DND-41 (cell line): ENCODE data around the gene TMEM209.
"Not testable (repeated sequence)": the region's sequence is repeated elsewhere in the genome, so short reads cannot be mapped to it uniquely, and the experiment has no call there.

Experiments
- ATAC-seq: fragments of 200-7000 bp; cut with Tn5 transposase; 3 replicates; pipeline ENCODE4 v1.9.1; 2021; ENCODE audit warnings: low read depth; ENCODE audit not compliant: insufficient read depth
- DNase-seq: peaks from one replicate; pipeline ENCODE4 v3.0.0-alpha.2; 2020
- H2AFZ ChIP-seq: 2 replicates; pipeline ENCODE4 v1.6.0; 2012; ENCODE audit warnings: low read depth, low read length
- H3K27ac ChIP-seq: 2 replicates; pipeline ENCODE4 v1.5.1; 2012; ENCODE audit warnings: low read length, inconsistent platforms
- H3K27me3 ChIP-seq: fragments of 200-600 bp; sonication (generic); 2 replicates; pipeline ENCODE4 v1.6.0; 2012; ENCODE audit warnings: low read length, mild to moderate bottlenecking, inconsistent platforms; ENCODE audit not compliant: insufficient read depth, poor library complexity
- H3K36me3 ChIP-seq: 2 replicates; pipeline ENCODE4 v1.5.1; 2012; ENCODE audit warnings: low read length, inconsistent platforms; ENCODE audit not compliant: insufficient read depth
- H3K4me1 ChIP-seq: 2 replicates; pipeline ENCODE4 v1.5.1; 2012; ENCODE audit warnings: mild to moderate bottlenecking, low read length; ENCODE audit not compliant: insufficient read depth
- H3K4me2 ChIP-seq: 2 replicates; pipeline ENCODE4 v1.6.0; 2012; ENCODE audit warnings: mild to moderate bottlenecking, moderate library complexity, low read length, inconsistent platforms; ENCODE audit not compliant: insufficient read depth
- H3K4me3 ChIP-seq, 2 experiments: fragments of 200-600 bp in 1 of 2; shearing (Covaris generic) in 1 of 2; 2 replicates each; pipeline ENCODE4 v1.5.1; 2012 to 2016; ENCODE audit warnings: inconsistent platforms in 2 of 2, low read length in 2 of 2, mild to moderate bottlenecking in 2 of 2, low read depth in 1 of 2, moderate library complexity in 1 of 2
- H3K79me2 ChIP-seq: 2 replicates; pipeline ENCODE4 v1.6.0; 2012; ENCODE audit warnings: low read length, inconsistent platforms; ENCODE audit not compliant: insufficient read depth
- H3K9ac ChIP-seq: 2 replicates; pipeline ENCODE4 v1.6.0; 2012; ENCODE audit warnings: low read depth, mild to moderate bottlenecking, inconsistent platforms, low read length, moderate library complexity
- H3K9me3 ChIP-seq: 2 replicates; pipeline ENCODE4 v1.5.1; 2012; ENCODE audit warnings: low read length, moderate library complexity, mild to moderate bottlenecking, inconsistent platforms; ENCODE audit not compliant: insufficient read depth, severe bottlenecking
- H4K20me1 ChIP-seq: 2 replicates; pipeline ENCODE4 v1.6.0; 2012; ENCODE audit warnings: low read length; ENCODE audit not compliant: insufficient read depth
- CTCF ChIP-seq: IDR thresholded peaks from 2 replicates; pipeline ENCODE4 v1.5.1; 2012; ENCODE audit warnings: borderline replicate concordance, low read length, moderate library complexity, mild to moderate bottlenecking; ENCODE audit not compliant: poor library complexity, severe bottlenecking; ENCODE audit errors: extremely low read depth
- EZH2 ChIP-seq: IDR thresholded peaks from 3 replicates; pipeline ENCODE4 v1.6.1; 2012; ENCODE audit warnings: borderline replicate concordance, low read depth, mild to moderate bottlenecking, moderate library complexity, low read length, inconsistent platforms; ENCODE audit not compliant: severe bottlenecking

Gene TMEM209

DNA sequence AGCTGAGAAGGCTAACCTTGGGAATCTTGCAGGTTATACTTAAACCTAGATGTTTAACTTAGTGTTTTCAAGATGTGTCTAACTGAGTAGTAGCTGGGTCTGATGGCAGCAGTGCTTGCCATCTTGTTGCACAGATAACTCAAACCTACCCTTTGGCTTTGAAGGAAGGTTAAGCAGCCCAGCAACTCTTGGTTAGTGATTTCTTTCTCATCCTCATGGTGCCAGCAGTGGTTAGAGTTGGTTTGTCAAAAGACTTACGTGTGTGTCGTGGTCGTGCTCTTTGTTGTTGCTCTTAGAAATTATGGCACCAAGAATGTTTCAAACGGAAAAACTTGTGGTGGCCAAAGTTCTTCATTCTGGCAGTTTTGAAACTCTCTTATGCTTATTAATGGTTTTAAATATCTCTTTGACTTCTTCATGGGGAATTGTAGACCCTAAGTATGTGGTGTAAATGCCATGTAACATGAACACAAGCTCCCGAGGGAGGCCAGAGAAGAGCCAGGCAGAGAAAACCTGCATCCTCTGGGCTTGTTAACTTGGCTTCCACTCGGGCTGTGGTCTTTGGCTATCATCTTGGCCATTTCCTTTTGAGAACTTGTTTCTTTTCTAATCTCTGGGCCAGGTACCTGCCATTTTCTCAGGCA lies 73.9 kb downstream of the TMEM209 start:
- no peaks in the 10 kb centered on the region for H4K20me1 ChIP-seq
- H3K27me3 ChIP-seq, result no peaks in the 10 kb centered on the region
- ATAC-seq (no peak), DNase-seq (no peak)
- no peaks in the 10 kb centered on the region for H3K4me1 ChIP-seq
- no peak overlapping the region for H3K27ac ChIP-seq
- H2AFZ ChIP-seq, result no peak overlapping the region
- no peaks in the 10 kb centered on the region for H3K9me3 ChIP-seq
- H3K4me2 ChIP-seq, result no peak overlapping the region
- H3K79me2 ChIP-seq, result no peaks in the 10 kb centered on the region
- no peak overlapping the region for H3K4me3 ChIP-seq
- H3K9ac ChIP-seq, result no peak overlapping the region
- H3K36me3 ChIP-seq, result peaks cover 72% of the 10 kb centered on the region
- no peak for TF ChIP-seq CTCF
- no peak for TF ChIP-seq EZH2

GRCh38 chr7:130129011-130129411 lies 76.2 kb downstream of the TMEM209 start:
- H3K4me3 ChIP-seq, result no peak overlapping the region
- peaks cover 75% of the 10 kb centered on the region for H3K36me3 ChIP-seq
- TF ChIP-seq CTCF (no peak), EZH2 (no peak)
- no peaks in the 10 kb centered on the region for H3K9me3 ChIP-seq
- no peak overlapping the region for H2AFZ ChIP-seq
- no peak overlapping the region for H3K9ac ChIP-seq
- DNase-seq, result no peak
- no peaks in the 10 kb centered on the region for H3K27me3 ChIP-seq
- no peak for ATAC-seq
- H3K4me1 ChIP-seq, result no peaks in the 10 kb centered on the region
- no peaks in the 10 kb centered on the region for H4K20me1 ChIP-seq
- no peak overlapping the region for H3K27ac ChIP-seq
- no peak overlapping the region for H3K4me2 ChIP-seq
- no peaks in the 10 kb centered on the region for H3K79me2 ChIP-seq

DNA sequence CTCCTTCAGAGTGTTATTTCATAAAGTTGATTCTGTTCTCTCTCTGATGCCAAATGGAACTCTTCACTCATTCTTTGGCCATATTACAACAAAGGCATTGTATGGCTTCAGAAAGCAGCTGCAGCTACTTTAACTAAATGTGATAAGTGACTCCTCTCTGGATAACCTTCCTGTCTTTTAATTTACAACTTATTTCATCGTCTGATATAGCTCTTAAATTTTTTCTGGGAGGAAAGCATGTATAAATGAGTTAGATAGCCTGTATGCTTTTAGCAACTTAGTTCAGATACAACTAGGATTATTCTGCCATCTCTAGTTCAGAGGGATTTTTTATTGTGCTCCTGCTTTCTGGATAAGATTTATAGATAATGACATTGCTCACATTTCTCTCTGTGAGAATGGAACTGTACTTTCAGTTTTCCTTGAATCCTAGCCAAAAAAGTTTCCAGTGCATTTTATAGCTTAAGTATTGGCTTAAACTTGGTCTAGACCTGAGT lies 77.3 kb downstream of the TMEM209 start:
- no peaks in the 10 kb centered on the region for H3K9me3 ChIP-seq
- H2AFZ ChIP-seq, result no peak overlapping the region
- H3K4me2 ChIP-seq, result no peak overlapping the region
- no peaks in the 10 kb centered on the region for H3K4me1 ChIP-seq
- H3K9ac ChIP-seq, result no peak overlapping the region
- H3K4me3 ChIP-seq, result no peak overlapping the region
- no peak for TF ChIP-seq EZH2
- TF ChIP-seq CTCF, result no peak
- no peaks in the 10 kb centered on the region for H3K79me2 ChIP-seq
- DNase-seq (no peak), ATAC-seq (no peak)
- no peak overlapping the region for H3K27ac ChIP-seq
- peaks cover 75% of the 10 kb centered on the region for H3K36me3 ChIP-seq
- H4K20me1 ChIP-seq, result no peaks in the 10 kb centered on the region
- no peaks in the 10 kb centered on the region for H3K27me3 ChIP-seq

DNA sequence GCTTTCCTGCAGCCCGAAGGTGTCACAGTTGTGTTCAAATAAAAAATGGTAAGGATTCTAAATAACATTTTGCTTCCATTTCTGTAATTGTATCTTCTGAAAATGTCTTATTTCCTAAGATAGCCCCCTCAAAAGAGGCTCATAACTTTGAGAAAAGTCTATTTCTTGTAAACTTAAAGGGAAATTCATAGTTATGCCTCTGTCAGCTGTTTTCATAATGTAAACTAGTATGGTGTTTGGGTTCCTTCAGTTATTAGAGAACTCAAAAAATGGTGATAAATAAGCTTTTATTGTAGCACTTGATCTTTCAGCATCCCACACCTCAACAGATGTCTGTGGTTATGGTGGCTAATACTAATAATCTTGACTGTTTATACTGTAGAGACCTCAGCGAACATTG lies 77.8 kb downstream of the TMEM209 start:
- H4K20me1 ChIP-seq, result no peaks in the 10 kb centered on the region
- H3K4me1 ChIP-seq, result no peaks in the 10 kb centered on the region
- no peaks in the 10 kb centered on the region for H3K9me3 ChIP-seq
- TF ChIP-seq EZH2, result no peak
- no peak for TF ChIP-seq CTCF
- H3K36me3 ChIP-seq, result peaks cover 75% of the 10 kb centered on the region
- H3K27ac ChIP-seq, result no peak overlapping the region
- no peak for DNase-seq
- no peak overlapping the region for H3K4me2 ChIP-seq
- H3K27me3 ChIP-seq, result no peaks in the 10 kb centered on the region
- no peak for ATAC-seq
- no peak overlapping the region for H3K9ac ChIP-seq
- H3K79me2 ChIP-seq, result no peaks in the 10 kb centered on the region
- no peak overlapping the region for H2AFZ ChIP-seq
- H3K4me3 ChIP-seq, result no peak overlapping the region

- not testable (repeated sequence) for H3K4me3 ChIP-seq, H3K79me2 ChIP-seq, H3K9ac ChIP-seq, H2AFZ ChIP-seq, H3K27ac ChIP-seq, H3K4me1 ChIP-seq, H3K4me2 ChIP-seq, ATAC-seq, H4K20me1 ChIP-seq, DNase-seq, H3K27me3 ChIP-seq, H3K9me3 ChIP-seq
- peaks cover 79% of the 10 kb centered on the region for H3K36me3 ChIP-seq
These were observed 78.4 kb downstream of the TMEM209 start for GRCh38 chr7:130126840-130127239.
